ENCODE measurements around the gene LHPP.

DNA sequence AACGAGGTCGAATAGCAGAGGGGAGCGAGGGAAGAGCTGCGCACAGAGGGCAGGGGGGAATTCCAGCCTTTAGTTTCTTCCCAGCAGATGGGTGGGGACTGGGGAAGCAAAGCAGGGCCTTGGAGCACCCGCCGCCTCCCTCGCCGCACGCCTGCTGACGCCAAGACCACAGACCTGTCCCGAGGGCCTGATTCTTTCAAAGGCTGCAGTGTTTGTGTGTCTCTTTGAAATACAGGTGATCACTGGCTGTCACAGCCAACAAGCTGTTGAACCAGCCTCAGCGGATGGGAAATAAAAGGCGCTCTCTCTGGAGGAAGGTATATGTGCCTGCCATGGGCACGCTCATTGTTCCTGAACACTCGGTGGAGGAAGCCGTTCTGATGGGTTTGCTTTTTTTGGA is 163.3 kb downstream of the LHPP start:
- TF ChIP-seq EZH2 (IDR thresholded peaks at IDR 0.05; ENCODE audit: insufficient read depth, poor library complexity, severe bottlenecking) (no peak), EZH2phosphoT487 (IDR thresholded peaks at IDR 0.05; ENCODE audit: insufficient read depth, low read depth) (no peak)

Measured in GM23248 (cell line).